GM12878 (cell line): ENCODE results near the gene APOO.

Experiments used
- ELK1 ChIP-seq: IDR thresholded peaks from 2 replicates; pipeline ENCODE4 v1.6.1; 2012; ENCODE audit warnings: low read depth, low read length, improper control_type of control experiment
- IRF3 ChIP-seq: fragments of 450-650 bp; IDR thresholded peaks from 2 replicates; pipeline ENCODE4 v1.6.1; 2014; ENCODE audit warnings: mild to moderate bottlenecking
- NFIC ChIP-seq: IDR thresholded peaks from 2 replicates; pipeline ENCODE4 v1.6.1; 2012; ENCODE audit warnings: low read depth, mild to moderate bottlenecking, inconsistent platforms, low read length, moderate library complexity
- POLR2AphosphoS5 ChIP-seq: IDR thresholded peaks from 2 replicates; pipeline ENCODE4 v1.6.1; 2011; ENCODE audit warnings: mild to moderate bottlenecking, low read length, inconsistent platforms
- TCF3 ChIP-seq: IDR thresholded peaks from 2 replicates; pipeline ENCODE4 v1.6.1; 2012; ENCODE audit warnings: low read depth, mild to moderate bottlenecking, low read length, borderline replicate concordance; ENCODE audit not compliant: insufficient read depth

- TF ChIP-seq NFIC (no peak), IRF3 (no peak), TCF3 (no peak), POLR2AphosphoS5 (no peak), ELK1 (no peak)
These were observed 36.5 kb upstream of the APOO start for GRCh38 chrX:23944234-23944633.
